WTC11 (cell line): ENCODE results near the gene SBK3. TPM values are rescaled to one million over a fixed set of nuclear protein-coding genes. Genes with fewer than 3 reads are reported as not detected.

ENCODE experiments used
- ATAC-seq: fragments of 200-7000 bp; cut with Tn5 transposase; 2 replicates; pipeline ENCODE4 v1.10.0; 2021; ENCODE audit warnings: mild to moderate bottlenecking, moderate library complexity
- CTCF ChIA-PET: fragments of 300-600 bp; sonication (Branson Sonifier 250); formaldehyde crosslinking; loops from one replicate; lab custom pipeline; 2021; ENCODE audit warnings: antibody characterized with exemption; lab: Charles Lee
- POLR2A ChIA-PET: fragments of 350-600 bp; sonication (Branson Sonifier 250); formaldehyde crosslinking; loops from one replicate; lab custom pipeline; 2021; ENCODE audit warnings: antibody characterized with exemption; lab: Charles Lee
- DNase-seq: peaks from one replicate; pipeline ENCODE4 v3.0.0; 2021; ENCODE audit warnings: low spot score
- H3K27ac Mint-ChIP-seq: 2 replicates; pipeline ENCODE4 v1.8.0; 2021; ENCODE audit warnings: mixed read lengths
- H3K27me3 Mint-ChIP-seq: 2 replicates; pipeline ENCODE4 v1.8.0; 2021; ENCODE audit warnings: low read depth, mild to moderate bottlenecking, moderate library complexity, mixed read lengths
- H3K36me3 Mint-ChIP-seq: 2 replicates; pipeline ENCODE4 v1.8.0; 2021; ENCODE audit warnings: mixed read lengths
- H3K4me1 Mint-ChIP-seq: 2 replicates; pipeline ENCODE4 v1.8.0; 2022; ENCODE audit warnings: mixed read lengths
- H3K4me3 Mint-ChIP-seq: 2 replicates; pipeline ENCODE4 v1.8.0; 2021; ENCODE audit warnings: mild to moderate bottlenecking, moderate library complexity, mixed read lengths
- H3K9me3 Mint-ChIP-seq: 2 replicates; pipeline ENCODE4 v1.8.0; 2021; ENCODE audit warnings: mixed read lengths
- CBFB ChIP-seq: sonication (generic); formaldehyde crosslinking; IDR thresholded peaks from 2 replicates; pipeline ENCODE4 v1.8.1; 2022; ENCODE audit warnings: mild to moderate bottlenecking, low read depth, missing genetic modification reagents
- EMX1 ChIP-seq: fragments of 250-450 bp; sonication (Bioruptor Pico); IDR thresholded peaks from 2 replicates; pipeline ENCODE4 v1.8.0; 2021; ENCODE audit warnings: mild to moderate bottlenecking
- GABPB1 ChIP-seq: sonication (generic); formaldehyde crosslinking; IDR thresholded peaks from 2 replicates; pipeline ENCODE4 v1.8.1; 2023; ENCODE audit warnings: mild to moderate bottlenecking, missing genetic modification reagents
- HMGA2 ChIP-seq: fragments of 250-450 bp; sonication (Bioruptor Pico); IDR thresholded peaks from 2 replicates; pipeline ENCODE4 v1.4.0; 2021; ENCODE audit warnings: mild to moderate bottlenecking, moderate library complexity
- IRF2 ChIP-seq: sonication (generic); formaldehyde crosslinking; IDR thresholded peaks from 2 replicates; pipeline ENCODE4 v1.8.0; 2022; ENCODE audit warnings: low read depth, missing genetic modification reagents, borderline replicate concordance
- JAZF1 ChIP-seq: fragments of 250-450 bp; sonication (Bioruptor Pico); IDR thresholded peaks from 2 replicates; pipeline ENCODE4 v1.9.0; 2021; ENCODE audit warnings: moderate library complexity, mild to moderate bottlenecking, inconsistent platforms
- RELA ChIP-seq: sonication (generic); formaldehyde crosslinking; IDR thresholded peaks from 2 replicates; pipeline ENCODE4 v1.8.1; 2022; ENCODE audit warnings: missing genetic modification reagents, mild to moderate bottlenecking, borderline replicate concordance
- SMAD3 ChIP-seq: sonication (generic); formaldehyde crosslinking; IDR thresholded peaks from 2 replicates; pipeline ENCODE4 v1.8.0; 2022; ENCODE audit warnings: missing genetic modification reagents, mild to moderate bottlenecking, borderline replicate concordance
- TEAD1 ChIP-seq: sonication (generic); formaldehyde crosslinking; IDR thresholded peaks from 2 replicates; pipeline ENCODE4 v1.8.0; 2022; ENCODE audit warnings: mild to moderate bottlenecking, missing genetic modification reagents
- ZNF232 ChIP-seq: sonication (generic); formaldehyde crosslinking; IDR thresholded peaks from 2 replicates; pipeline ENCODE4 v1.8.0; 2022; ENCODE audit warnings: mild to moderate bottlenecking, missing genetic modification reagents
- ZNF317 ChIP-seq: sonication (generic); formaldehyde crosslinking; IDR thresholded peaks from 2 replicates; pipeline ENCODE4 v1.8.1; 2023; ENCODE audit warnings: low read depth, mild to moderate bottlenecking, moderate library complexity, missing genetic modification reagents, borderline replicate concordance
- total RNA-seq: library from RNA; stranded (reverse); gene quantifications from 3 replicates; pipeline ENCODE4 v1.2.3, GENCODE V29; 2021
- TF ChIP-seq, protein P1 (sequence below): sonication (generic); formaldehyde crosslinking; conservative IDR thresholded peaks from 2 replicates; pipeline ENCODE4 v1.8.1; 2023; ENCODE audit warnings: mild to moderate bottlenecking, low read depth, missing genetic modification reagents, moderate library complexity
- TF ChIP-seq, protein P2 (sequence below): sonication (generic); formaldehyde crosslinking; IDR thresholded peaks from 2 replicates; pipeline ENCODE4 v1.8.0; 2023; ENCODE audit warnings: missing genetic modification reagents
- TF ChIP-seq, protein P3 (sequence below): sonication (generic); formaldehyde crosslinking; IDR thresholded peaks from 2 replicates; pipeline ENCODE4 v1.8.1; 2022; ENCODE audit warnings: missing genetic modification reagents, borderline replicate concordance
- TF ChIP-seq, protein P4 (sequence below): fragments of 200-600 bp; IDR thresholded peaks from 2 replicates; pipeline ENCODE4 v1.8.0; 2022; ENCODE audit warnings: antibody characterized with exemption
- TF ChIP-seq, protein P5 (sequence below): fragments of 250-450 bp; sonication (Bioruptor Pico); IDR thresholded peaks from 2 replicates; pipeline ENCODE4 v1.9.0; 2021; ENCODE audit warnings: mild to moderate bottlenecking, borderline replicate concordance
- TF ChIP-seq, protein P6 (sequence below): fragments of 250-450 bp; sonication (Bioruptor Pico); conservative IDR thresholded peaks from 2 replicates; pipeline ENCODE4 v1.9.0; 2021; ENCODE audit warnings: mild to moderate bottlenecking

The SBK3 gene
- total RNA-seq, 1 experiment from 2014 or later = 0.90 TPM

DNA sequence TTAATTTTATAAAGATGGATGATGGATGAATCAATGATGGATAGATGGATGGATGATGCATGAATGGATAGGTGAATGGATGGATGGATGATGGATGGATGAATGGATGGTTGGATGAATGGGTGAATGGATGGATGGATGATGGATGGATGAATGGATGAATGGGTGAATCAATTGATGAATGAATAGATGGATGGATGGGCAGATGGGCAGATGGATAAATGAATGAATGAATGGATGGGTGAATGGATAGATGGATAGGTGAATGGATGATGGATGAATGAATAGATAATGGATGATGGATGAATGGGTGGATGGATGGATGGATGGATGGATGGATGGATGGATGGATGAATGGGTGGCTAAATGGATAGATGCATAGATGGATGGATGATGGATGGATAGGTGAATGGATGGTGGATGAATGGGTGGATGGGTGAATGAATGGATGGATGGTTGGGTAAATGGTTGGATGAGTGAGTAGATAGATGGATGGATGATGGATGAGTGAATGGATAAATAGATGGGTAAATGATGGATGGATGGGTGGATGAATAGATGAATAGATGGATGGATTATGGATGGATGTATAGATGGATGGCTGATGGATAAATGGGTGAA is 22.5 kb upstream of the SBK3 start:
- H3K27ac Mint-ChIP-seq = no peak overlapping the region
- TF ChIP-seq RELA (CRISPR knock-in tag) (no peak), TEAD1 (CRISPR knock-in tag) (no peak), ZNF317 (CRISPR knock-in tag) (no peak)
- no peaks in the 10 kb centered on the region for H3K36me3 Mint-ChIP-seq
- CTCF ChIA-PET = no interaction called here
- 0 out of 2 replicates have a peak, but pooled peaks cover 3% of the 10 kb centered on the region for H3K9me3 Mint-ChIP-seq
- H3K4me1 Mint-ChIP-seq = no peaks in the 10 kb centered on the region
- DNase-seq = no peak
- H3K27me3 Mint-ChIP-seq = peaks cover 11% of the 10 kb centered on the region
- H3K4me3 Mint-ChIP-seq = no peak overlapping the region
- ATAC-seq = no peak
- POLR2A ChIA-PET = no interaction called here

DNA sequence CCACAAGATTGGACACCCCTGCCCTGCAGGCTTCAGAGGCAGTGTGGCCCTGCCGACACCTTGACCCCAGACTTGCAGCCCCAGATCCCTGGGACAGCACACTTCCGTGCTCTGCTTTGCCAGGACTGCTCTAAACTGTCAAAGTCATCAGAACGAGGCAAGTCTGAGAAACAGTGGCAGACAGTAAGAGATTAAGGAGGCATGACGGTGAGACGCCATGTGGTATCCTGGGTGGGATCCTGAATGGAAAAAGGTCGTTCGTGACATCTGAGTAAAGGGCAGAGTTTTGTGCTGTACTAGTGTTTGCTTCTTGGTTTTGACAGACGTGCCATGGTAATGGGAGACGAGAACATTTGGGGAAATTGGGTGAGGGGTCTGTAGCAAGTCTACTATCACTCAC is 21.5 kb upstream of the SBK3 start:
- 0 out of 2 replicates have a peak, but pooled peaks cover 3% of the 10 kb centered on the region for H3K9me3 Mint-ChIP-seq
- POLR2A ChIA-PET = no interaction called here
- DNase-seq (no peak), ATAC-seq (no peak)
- H3K36me3 Mint-ChIP-seq = no peaks in the 10 kb centered on the region
- no peaks in the 10 kb centered on the region for H3K4me1 Mint-ChIP-seq
- H3K27me3 Mint-ChIP-seq = peaks cover 11% of the 10 kb centered on the region
- CTCF ChIA-PET = interaction anchor here (0.9 kb wide), 1 partner anchor 99 kb away, joined by 3 read pairs; no protein-coding TSS in a partner anchor
- no peak overlapping the region for H3K27ac Mint-ChIP-seq
- TF ChIP-seq SMAD3 (no peak), HMGA2 (CRISPR knock-in tag) (no peak), JAZF1 (CRISPR knock-in tag) (no peak), EMX1 (CRISPR knock-in tag) (no peak), CBFB (no peak), ZNF232 (CRISPR knock-in tag) (no peak), IRF2 (CRISPR knock-in tag) (no peak), GABPB1 (CRISPR knock-in tag) (no peak)
- TF ChIP-seq, protein P1, sequence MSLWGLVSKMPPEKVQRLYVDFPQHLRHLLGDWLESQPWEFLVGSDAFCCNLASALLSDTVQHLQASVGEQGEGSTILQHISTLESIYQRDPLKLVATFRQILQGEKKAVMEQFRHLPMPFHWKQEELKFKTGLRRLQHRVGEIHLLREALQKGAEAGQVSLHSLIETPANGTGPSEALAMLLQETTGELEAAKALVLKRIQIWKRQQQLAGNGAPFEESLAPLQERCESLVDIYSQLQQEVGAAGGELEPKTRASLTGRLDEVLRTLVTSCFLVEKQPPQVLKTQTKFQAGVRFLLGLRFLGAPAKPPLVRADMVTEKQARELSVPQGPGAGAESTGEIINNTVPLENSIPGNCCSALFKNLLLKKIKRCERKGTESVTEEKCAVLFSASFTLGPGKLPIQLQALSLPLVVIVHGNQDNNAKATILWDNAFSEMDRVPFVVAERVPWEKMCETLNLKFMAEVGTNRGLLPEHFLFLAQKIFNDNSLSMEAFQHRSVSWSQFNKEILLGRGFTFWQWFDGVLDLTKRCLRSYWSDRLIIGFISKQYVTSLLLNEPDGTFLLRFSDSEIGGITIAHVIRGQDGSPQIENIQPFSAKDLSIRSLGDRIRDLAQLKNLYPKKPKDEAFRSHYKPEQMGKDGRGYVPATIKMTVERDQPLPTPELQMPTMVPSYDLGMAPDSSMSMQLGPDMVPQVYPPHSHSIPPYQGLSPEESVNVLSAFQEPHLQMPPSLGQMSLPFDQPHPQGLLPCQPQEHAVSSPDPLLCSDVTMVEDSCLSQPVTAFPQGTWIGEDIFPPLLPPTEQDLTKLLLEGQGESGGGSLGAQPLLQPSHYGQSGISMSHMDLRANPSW (CRISPR knock-in tag) = no peak
- TF ChIP-seq, protein P2, sequence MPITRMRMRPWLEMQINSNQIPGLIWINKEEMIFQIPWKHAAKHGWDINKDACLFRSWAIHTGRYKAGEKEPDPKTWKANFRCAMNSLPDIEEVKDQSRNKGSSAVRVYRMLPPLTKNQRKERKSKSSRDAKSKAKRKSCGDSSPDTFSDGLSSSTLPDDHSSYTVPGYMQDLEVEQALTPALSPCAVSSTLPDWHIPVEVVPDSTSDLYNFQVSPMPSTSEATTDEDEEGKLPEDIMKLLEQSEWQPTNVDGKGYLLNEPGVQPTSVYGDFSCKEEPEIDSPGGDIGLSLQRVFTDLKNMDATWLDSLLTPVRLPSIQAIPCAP (CRISPR knock-in tag) = no peak
- TF ChIP-seq, protein P3, sequence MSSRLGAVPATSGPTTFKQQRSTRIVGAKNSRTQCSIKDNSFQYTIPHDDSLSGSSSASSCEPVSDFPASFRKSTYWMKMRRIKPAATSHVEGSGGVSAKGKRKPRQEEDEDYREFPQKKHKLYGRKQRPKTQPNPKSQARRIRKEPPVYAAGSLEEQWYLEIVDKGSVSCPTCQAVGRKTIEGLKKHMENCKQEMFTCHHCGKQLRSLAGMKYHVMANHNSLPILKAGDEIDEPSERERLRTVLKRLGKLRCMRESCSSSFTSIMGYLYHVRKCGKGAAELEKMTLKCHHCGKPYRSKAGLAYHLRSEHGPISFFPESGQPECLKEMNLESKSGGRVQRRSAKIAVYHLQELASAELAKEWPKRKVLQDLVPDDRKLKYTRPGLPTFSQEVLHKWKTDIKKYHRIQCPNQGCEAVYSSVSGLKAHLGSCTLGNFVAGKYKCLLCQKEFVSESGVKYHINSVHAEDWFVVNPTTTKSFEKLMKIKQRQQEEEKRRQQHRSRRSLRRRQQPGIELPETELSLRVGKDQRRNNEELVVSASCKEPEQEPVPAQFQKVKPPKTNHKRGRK (CRISPR knock-in tag) = no peak
- TF ChIP-seq, protein P4, sequence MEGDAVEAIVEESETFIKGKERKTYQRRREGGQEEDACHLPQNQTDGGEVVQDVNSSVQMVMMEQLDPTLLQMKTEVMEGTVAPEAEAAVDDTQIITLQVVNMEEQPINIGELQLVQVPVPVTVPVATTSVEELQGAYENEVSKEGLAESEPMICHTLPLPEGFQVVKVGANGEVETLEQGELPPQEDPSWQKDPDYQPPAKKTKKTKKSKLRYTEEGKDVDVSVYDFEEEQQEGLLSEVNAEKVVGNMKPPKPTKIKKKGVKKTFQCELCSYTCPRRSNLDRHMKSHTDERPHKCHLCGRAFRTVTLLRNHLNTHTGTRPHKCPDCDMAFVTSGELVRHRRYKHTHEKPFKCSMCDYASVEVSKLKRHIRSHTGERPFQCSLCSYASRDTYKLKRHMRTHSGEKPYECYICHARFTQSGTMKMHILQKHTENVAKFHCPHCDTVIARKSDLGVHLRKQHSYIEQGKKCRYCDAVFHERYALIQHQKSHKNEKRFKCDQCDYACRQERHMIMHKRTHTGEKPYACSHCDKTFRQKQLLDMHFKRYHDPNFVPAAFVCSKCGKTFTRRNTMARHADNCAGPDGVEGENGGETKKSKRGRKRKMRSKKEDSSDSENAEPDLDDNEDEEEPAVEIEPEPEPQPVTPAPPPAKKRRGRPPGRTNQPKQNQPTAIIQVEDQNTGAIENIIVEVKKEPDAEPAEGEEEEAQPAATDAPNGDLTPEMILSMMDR = no peak
- TF ChIP-seq, protein P5, sequence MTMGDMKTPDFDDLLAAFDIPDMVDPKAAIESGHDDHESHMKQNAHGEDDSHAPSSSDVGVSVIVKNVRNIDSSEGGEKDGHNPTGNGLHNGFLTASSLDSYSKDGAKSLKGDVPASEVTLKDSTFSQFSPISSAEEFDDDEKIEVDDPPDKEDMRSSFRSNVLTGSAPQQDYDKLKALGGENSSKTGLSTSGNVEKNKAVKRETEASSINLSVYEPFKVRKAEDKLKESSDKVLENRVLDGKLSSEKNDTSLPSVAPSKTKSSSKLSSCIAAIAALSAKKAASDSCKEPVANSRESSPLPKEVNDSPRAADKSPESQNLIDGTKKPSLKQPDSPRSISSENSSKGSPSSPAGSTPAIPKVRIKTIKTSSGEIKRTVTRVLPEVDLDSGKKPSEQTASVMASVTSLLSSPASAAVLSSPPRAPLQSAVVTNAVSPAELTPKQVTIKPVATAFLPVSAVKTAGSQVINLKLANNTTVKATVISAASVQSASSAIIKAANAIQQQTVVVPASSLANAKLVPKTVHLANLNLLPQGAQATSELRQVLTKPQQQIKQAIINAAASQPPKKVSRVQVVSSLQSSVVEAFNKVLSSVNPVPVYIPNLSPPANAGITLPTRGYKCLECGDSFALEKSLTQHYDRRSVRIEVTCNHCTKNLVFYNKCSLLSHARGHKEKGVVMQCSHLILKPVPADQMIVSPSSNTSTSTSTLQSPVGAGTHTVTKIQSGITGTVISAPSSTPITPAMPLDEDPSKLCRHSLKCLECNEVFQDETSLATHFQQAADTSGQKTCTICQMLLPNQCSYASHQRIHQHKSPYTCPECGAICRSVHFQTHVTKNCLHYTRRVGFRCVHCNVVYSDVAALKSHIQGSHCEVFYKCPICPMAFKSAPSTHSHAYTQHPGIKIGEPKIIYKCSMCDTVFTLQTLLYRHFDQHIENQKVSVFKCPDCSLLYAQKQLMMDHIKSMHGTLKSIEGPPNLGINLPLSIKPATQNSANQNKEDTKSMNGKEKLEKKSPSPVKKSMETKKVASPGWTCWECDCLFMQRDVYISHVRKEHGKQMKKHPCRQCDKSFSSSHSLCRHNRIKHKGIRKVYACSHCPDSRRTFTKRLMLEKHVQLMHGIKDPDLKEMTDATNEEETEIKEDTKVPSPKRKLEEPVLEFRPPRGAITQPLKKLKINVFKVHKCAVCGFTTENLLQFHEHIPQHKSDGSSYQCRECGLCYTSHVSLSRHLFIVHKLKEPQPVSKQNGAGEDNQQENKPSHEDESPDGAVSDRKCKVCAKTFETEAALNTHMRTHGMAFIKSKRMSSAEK (CRISPR knock-in tag) = no peak
- TF ChIP-seq, protein P6, sequence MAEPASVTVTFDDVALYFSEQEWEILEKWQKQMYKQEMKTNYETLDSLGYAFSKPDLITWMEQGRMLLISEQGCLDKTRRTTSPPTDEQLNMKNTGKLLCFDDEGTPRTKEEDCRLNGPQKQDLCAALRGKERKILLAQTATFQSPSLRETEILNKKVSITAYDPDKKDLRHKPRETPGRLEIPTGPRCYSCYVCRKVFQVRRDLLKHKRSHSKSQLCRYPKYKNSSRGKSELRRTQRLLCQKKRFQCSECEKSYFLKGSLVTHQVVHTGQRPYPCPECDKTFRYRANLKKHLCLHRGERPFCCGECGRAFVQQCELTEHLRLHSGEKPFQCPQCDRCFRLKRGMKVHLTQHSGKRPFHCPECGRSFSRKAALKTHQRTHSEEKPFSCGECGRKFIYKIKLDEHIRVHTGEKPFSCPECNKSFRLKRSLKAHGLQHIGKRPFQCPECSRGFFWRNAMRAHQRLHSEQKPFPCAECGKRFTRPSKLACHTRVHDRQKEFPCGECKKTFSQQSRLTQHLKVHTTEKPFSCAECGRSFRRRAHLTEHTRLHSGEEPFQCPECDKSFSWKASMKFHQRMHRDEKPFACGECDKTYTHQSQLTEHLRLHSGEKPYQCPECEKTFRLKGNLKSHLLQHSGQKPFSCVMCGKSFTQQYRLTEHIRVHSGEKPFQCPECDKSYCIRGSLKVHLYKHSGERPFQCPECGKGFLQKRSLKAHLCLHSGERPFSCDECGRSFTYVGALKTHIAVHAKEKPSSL (CRISPR knock-in tag) = no peak
- H3K4me3 Mint-ChIP-seq = no peak overlapping the region
